Hepatocyte (in vitro differentiated cells): ENCODE measurements around the gene EPHB1.

Experiments used
- EZH2phosphoT487 ChIP-seq: fragments of 200-600 bp; sonication (generic); IDR thresholded peaks from one replicate; pipeline ENCODE4 v1.6.1; 2018; ENCODE audit warnings: antibody characterized with exemption, mild to moderate bottlenecking, low read depth, moderate library complexity; ENCODE audit not compliant: unreplicated experiment, severe bottlenecking
- TF ChIP-seq, protein P1 (sequence below): fragments of 200-600 bp; sonication (generic); IDR thresholded peaks from 2 replicates; pipeline ENCODE4 v1.5.1; 2016; ENCODE audit warnings: antibody characterized with exemption, mild to moderate bottlenecking; ENCODE audit not compliant: poor library complexity

DNA sequence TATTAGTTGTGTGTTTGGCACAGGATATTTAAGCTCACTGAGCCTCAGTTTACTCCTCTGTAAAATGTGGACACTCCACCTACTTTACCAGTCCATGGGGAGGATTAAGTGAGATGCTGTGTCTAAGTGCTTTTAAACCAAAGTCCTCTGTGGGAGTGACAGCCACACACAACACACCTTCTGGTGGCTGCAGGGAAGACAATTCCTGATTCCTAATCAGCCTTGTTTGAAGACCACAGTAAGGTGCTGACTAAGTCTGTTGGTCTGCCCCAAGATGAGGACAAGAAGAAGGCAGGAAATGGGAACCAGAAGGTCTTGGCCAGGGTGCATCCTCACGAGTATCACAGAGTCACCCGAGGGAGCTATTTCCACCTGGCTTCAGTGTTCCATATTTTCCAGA, 52.3 kb downstream of the EPHB1 start:
- TF ChIP-seq, protein P1, sequence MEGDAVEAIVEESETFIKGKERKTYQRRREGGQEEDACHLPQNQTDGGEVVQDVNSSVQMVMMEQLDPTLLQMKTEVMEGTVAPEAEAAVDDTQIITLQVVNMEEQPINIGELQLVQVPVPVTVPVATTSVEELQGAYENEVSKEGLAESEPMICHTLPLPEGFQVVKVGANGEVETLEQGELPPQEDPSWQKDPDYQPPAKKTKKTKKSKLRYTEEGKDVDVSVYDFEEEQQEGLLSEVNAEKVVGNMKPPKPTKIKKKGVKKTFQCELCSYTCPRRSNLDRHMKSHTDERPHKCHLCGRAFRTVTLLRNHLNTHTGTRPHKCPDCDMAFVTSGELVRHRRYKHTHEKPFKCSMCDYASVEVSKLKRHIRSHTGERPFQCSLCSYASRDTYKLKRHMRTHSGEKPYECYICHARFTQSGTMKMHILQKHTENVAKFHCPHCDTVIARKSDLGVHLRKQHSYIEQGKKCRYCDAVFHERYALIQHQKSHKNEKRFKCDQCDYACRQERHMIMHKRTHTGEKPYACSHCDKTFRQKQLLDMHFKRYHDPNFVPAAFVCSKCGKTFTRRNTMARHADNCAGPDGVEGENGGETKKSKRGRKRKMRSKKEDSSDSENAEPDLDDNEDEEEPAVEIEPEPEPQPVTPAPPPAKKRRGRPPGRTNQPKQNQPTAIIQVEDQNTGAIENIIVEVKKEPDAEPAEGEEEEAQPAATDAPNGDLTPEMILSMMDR = no peak
- no peak for TF ChIP-seq EZH2phosphoT487
